ENCODE measurements around the gene KNDC1.
"Not testable (repeated sequence)": the region's sequence is repeated elsewhere in the genome, so short reads cannot be mapped to it uniquely, and the experiment has no call there.

Gene KNDC1

DNA sequence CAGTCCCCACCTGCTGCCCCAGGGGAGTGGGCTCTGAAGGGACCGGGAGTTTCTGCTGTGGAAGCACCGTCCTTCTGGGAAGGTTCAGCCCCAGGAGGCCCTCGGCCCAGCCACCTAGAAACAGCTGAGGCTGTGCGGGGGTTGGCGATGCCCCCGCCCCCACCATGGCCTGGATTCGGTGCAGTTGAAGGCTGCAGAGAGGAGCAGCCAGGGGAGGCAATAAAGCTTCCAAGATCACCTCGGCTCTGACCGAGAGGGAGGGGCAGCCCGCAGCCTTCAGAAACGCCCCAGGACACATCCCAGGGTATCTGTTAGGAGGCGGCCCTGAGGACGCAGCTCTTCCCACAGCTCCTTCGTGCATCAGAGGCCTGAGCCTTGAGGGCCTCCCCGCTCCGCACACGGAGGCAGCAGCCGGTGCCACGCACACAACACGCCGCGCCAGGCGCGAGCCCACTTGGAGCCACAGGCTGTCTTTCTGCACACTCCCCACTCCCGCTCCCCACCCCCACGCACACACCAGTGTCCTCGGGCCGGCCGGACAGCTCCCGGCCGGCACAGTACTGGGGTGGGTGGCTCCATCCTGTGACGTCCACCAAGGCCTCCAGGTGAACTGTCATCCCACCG, 1.6 kb downstream of the KNDC1 start:
- no peak for DNase-seq (ENCODE audit: low read depth)

DNA sequence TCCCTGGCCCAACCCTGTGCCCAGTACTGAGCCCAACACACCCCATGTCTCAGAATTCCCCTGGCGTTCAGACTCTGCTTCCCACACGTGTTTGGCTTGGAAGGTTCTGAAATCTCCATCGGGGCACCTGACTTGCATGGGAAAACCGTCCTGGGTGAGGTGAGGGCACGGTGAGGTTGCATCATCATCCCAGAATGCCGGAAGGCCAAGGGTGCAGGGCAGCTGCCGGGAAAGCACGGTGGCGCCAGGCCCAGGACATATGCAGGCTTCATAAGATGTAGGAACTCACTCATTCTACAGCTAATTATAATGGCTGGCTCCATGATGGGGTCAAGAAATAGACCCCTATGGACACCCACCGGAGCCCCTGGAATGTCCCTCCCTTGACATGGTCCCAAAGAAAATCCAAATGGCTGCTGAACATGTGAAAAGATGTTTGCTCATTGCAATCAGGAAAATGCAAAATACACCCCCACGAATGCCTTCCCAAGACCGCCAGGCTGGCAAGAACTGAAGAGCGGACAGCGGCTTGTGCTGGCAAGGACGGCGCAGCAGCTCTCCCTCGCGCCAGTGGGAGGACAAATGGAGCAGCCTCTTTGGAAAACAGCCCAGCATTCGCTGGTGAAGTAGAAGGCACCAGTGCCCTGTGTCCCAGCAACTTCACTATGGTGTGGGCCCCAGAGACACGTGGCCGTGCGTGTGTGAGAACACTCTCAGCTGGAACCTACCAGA, 2.3 kb downstream of the KNDC1 start:
- no peak for DNase-seq (ENCODE audit: low read depth)

DNA sequence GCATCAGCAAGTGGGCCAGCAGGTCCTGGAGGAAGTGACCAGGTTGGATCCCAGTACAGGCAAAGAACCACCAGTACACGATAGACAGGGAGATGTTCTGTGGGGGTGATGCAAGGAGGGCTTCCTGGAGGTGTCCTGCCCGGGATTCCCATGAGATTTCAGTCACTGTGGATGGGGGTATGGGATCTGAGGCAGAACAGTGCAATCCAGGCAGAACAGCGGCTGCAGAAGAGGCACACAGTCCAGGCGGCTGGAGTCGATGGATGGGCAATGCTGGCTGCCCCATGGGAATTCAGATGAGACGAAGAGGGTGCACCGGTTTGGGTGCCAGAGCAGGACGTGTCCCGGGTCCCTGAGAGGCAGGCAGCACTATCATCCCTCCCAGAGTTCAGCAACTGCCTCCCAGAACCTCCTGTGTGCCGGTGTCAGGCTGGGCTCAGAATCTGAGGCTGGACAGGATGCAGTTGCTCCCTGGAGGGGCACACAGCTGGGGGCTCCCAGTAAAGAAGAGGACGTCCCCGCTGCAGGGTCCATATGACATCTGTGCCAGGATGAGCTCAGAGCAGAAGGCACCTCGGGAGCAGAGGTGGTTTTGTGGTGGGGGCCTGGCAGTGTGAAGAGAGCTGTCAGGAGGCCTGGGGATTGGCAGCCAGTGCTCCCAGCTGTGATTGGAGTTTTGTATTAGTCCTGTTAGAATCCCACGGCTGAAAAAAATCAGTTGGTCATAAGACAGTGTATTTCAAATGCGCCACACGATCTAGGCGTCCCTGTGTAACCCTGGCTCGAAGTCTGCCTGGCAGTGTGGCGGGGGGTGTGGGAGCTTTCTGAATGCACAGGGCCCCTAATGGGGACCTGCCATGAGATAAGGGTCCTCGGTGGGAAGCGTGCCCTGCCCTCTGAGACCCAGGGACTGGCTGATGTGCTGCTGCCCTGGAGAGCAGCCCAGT, 3.2 kb downstream of the KNDC1 start:
- DNase-seq (ENCODE audit: low read depth), result no peak

DNA sequence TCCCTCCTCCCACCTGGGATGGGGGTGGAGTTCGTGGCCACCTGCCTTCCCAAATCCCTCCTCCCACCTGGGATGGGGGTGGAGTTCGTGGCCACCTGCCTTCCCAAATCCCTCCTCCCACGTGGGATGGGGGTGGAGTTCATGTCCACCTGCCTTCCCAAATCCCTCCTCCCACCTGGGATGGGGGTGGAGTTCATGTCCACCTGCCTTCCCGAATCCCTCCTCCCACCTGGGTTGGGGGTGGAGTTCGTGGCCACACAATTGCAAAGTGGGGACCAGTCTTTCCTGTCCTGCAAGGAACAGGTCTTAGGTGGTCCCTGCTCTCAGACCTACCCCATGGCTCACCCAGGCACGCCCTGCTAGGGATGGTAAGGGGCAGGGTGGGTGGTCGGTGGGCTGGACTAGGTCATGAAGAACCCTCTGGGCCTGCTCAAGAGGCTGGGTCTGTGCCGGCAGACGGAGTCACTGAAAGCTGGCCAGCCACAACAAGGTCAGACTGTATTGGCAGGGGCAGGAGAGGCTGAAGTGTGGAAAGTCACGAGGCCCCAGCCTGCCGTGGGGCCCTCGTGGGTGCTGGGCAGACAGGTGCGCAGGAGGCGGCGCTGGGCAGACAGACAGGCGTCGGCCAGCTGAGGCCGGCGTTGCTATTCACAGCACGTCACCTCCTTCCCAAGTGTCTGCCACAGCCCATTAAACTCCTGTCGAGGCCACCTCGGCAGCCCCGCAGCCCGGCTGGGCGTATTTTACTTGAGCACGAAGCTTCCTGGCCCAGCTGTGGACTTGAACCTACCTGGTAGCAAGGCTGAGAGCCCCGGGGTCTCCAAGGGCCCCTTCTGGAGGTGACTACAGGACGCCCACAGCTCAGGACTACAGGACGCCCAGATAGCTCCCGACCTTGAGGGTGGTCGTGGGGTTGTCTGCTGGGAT, 4.1 kb downstream of the KNDC1 start:
- no peak for DNase-seq (ENCODE audit: low read depth)

DNA sequence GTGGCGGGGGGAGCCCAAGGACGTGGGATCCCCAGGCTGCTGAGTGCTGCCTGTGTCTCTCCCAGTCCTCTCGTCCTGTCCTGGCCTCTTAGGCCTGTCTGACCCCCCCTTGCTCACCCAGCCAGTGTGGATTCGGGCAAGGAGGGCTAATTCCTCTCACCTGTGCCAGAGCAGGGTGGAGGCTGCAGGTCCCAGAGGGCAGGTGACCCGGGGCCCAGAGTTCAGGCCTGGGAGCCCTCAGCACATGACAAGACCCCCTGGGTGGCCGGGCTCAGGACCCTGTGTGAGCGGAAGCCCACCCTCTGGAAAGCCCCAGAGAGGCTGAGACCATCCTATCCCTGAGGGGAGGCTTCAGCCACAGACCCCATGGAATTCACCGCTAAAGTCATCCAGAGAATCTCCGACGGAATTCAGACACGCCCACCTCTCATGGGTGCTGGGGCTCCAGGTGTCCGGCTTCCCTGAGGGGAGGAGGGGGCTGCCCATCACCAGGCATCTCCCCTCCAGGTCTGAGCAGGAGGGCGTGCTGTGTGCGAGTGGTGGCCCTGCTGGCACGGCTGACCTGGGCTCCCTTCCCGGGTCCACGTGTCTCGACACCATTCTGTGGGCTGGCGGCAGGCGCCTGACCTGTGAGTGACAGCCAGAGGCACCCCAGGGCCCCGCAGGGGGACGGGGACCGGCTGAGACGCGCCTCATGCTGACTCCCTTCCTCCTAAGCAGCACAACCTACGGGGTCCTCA, 5.0 kb downstream of the KNDC1 start:
- DNase-seq (ENCODE audit: low read depth), result no peak

DNA sequence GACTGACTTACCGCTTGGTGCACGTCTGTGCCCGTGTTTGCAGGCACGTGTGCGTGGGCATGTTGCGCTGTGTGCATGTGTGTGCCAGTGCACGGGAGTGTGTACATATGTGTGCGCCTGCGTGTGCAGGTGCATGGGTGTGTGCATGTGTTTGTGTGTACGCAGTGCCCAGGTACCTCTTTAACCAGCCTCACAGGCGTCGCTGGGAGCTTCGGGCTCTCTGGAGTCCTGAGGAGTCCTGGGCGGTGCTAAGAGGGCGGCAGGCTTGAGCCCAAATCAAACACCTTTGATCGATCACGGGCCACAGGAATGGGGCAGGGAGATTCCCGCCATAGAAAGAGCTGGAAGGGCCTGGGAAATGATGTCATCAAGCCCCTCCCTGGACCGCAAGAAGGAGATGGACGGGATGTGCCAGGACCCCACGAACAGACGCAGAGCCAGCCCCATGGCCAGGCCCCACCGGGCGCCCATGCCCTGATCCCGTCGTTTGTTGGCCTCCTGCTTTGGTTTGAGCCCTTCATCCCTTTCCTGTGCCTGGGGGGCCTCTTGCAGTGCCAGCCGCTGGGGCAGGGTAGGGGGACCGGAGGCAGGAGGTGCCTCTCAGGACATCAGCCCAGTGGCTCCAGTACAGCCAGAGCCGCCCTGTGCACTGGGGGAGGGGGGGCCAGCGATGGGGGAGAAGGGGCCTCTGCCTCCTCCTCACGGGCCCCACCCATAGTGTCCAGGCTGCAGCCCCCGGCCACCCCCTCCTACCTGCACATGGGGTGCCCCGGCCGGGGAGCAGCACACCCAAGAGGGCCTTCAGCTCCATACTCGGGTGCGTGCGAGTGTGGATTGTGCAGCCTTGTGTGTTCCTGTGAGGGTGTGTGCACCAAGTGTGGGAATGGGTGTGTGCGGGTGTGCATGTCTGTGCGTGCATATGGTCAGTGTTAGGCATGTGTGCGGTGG, 5.8 kb downstream of the KNDC1 start:
- no peak for DNase-seq (ENCODE audit: low read depth)

DNA sequence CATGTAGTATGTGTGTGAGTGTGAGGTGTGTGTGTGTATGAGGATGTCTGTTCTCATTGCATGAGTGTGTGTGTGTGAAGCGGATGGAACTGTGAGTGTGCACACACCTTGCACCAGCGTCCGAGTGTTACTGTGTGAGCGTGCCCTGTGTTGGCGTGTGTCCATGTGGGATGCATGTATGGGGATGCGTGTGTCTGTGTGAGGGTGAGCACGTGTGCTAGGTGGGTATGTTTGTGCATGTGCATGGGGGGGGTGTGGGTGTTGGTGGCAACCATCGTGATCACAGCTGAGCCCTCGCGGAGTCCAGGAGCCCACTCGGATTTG, 6.4 kb downstream of the KNDC1 start:
- no peak for DNase-seq (ENCODE audit: low read depth)

DNA sequence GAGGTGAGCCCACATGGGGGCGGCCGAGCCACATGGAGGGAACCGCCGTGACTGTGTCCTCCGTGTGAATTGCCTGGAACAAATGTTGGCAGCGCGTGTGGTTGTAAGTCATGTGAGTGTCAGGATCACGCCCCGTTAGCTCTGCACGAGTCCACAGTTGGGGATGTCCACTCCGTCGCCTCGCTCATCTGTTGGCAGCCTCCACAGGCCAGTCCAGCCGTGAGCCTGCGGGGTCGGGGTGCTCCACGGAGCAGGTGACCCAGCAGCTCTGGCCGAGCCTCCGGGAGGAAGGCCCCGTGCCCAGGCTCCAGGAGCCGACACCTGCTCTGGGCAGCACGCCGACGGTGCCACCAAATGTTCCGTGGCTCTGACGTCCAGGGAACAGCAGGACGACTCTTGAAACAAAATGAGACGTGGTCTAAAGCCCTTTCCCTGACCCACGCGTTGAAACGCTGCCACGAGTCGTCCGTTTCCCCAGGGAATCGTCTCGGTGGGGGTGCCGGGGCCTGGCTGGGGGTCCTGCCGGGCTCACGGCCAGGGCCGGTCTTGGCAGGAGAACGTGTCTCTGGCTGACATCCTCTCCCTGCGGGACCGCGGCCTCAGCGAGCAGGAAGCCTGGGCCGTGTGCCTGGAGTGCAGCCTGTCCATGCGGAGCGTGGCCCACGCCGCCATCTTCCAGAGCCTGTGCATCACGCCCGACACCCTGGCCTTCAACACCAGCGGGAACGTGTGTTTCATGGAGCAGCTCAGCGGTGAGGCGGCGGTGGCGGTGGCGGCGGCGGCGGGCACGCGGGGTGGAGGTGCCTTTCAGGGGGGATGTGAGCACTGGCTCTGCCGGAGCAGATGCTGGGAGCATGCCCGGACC, 7.0 kb downstream of the KNDC1 start:
- DNase-seq (ENCODE audit: low read depth), result no peak

DNA sequence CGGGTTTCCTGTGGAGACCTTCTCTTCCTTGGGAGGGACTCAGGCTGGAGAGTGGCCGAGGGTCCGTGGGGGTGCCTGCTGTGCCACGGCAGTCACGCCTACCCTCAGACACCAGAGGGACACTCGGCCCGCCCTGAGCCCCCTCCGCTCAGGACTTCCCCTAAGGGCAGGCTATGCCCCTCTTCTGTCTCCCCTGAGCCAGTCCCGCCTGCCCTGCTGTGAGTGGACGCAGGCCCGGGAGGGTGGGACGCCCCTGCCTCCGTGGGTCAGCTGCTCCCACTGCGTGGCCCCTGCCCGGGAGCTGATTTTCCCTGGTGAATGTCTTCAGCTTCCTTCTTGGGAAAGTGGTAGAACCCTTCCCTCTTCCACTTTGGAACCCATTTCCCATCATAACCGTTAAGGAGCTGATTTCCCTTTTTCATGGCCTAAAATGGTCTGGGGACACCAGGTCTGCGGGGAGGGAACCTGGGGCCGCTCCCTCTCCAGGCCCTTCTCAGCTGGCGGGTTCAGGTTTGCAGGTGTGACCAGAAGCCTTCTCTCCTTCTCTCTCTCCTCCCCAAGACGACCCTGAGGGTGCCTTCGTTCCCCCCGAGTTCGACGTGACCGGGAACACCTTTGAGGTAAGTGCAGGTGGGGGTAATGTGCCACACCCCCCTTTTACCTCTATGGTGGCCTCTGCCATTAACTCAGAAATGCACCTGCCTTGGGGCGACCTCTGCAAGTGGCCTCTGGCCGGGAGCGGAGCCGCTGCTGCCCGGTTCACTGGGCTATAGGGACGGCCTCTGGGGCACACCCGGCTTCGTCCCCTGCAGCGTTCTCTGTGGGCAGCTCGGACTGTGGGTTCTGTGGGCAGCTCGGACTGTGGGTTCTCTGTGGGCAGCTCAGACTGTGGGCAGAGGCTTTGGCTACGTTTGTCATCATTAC, 7.9 kb downstream of the KNDC1 start:
- no peak for DNase-seq (ENCODE audit: low read depth)

DNA sequence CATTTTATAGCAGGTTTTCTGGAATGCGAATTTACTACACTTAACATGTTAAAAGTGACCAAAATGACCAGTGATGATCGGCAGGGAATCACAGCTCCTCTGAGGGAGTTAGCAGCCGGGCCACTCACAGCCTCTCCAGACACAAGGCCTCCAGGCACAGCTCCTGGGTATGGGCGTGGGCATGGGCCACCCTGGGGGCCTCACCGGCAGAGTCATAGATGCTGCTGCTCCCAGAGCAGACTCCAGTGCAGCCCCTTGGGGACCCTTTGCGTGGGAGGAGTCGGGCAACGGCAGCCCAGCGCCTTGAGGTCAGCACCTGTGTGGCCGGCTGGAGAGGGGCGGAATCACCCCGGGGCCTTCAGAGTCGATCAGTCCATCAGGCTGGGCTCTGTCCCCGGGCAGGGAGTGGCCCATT, 8.6 kb downstream of the KNDC1 start:
- DNase-seq (ENCODE audit: low read depth), result no peak

DNA sequence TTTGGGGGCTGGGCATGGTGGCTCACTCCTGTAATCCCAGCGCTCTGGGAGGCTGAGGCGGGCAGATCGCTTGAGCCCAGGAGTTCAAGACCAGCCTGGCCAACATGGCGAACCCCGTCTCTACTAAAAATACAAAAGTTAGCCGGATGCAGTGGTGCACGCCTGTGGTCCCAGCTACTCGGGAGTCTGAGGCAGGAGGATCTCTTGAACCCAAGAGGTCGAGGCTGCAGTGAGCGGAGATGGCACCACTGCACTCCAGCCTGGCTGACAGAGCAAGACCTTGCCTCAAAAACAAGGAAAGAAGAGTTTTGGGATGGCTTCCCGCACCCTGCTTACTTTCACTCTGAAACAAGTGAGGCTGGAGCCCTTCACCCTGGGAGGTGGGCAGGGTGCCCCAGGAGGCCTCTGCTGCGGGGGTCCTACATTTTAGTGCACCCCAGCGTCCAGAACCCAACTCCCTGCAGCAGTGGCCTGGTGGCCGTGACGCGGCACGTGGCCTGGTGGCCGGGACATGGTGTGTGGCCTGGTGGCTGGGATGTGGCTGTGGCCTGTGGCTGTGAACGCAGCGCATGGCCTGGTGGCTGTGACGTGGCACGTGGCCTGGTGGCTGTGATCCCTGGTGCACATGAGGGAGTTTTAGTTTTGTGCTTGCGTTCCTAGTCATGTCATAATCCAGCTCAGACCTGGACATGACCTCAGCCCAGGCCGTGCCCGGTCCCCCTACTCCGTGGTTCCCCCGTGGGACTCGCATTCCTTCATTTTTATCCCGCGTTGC, 9.3 kb downstream of the KNDC1 start:
- DNase-seq (ENCODE audit: low read depth), result no peak

DNA sequence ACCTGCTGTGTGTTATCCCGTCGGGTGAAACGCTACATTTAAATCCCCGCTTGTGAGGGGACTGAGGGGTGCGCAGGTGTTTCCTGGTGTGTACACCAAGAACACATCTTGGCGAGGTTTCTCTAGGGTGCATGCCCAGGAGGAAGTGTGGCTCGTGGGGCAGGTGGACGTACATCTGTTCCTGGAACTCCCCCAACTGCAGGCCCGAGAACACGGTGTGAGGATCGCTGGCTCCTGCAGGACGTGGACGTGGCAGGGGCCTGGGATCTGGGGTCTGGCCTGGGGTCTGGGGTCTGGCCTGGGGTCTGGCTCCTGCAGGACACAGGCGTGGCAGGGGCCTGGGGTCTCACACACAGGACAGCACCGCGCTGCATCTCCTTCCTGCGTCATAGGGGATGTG, 10.1 kb downstream of the KNDC1 start:
- DNase-seq (ENCODE audit: low read depth), result no peak

DNA sequence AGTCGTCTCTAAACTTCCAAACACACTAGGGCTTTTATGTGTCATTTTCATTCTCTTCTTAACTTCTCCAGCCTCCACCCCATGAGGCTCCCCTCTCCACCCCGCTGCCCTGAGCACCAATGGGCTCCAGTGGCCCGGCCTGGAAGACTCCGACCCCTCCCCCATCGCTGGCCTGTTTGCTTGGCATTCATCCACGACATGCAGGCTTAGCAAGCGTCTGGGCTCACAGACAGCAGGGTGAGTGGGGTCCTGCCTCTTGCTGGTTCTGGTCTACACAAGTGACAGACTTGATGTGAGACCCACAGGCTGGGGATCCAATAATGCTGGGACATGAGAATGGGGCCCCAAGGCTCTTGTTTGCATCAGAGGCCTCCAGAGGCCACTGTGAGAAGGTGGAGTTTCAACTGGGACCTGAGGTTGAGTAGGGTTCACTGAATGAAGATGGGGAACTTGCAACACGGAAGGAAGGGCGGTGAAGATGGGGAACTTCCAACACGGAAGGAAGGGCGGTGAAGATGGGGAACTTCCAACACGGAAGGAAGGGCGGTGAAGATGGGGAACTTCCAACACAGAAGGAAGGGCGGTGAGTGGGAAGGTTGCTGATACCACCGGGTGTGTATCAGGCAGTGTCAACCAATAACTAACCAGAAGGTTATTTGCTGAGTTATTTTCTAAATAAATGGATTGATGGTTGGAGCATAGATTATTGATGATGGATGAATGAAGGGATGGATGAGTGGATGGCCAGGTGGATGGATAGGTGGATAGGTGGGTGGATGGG, 14.0 kb downstream of the KNDC1 start:
- DNase-seq (ENCODE audit: low read depth), result no peak

DNA sequence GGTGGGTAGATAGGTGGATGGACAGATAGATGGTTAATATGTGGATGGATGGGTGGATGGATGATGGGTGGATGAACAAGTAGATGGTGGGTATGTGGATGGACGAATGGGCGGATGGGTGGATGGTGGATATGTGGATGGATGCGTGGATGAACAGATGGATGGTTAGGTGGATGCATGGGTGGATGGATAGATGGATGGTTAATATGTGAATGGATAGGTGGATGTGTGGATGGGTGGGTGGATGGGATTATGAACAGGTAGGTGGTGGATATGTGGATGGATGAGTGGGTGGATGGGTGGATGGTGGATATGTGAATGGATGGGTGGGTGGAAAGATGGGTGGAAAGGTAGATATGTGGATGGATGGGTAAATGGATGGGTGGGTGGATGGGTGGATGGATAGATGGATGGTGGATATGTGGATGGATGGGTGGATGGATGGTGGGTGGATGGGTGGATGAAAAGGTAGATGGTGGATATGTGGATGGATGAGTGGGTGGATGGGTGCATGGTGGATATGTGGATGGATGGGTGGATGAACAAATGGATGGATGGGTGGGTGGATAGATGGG, 14.8 kb downstream of the KNDC1 start:
- no peak for DNase-seq (ENCODE audit: low read depth)

DNA sequence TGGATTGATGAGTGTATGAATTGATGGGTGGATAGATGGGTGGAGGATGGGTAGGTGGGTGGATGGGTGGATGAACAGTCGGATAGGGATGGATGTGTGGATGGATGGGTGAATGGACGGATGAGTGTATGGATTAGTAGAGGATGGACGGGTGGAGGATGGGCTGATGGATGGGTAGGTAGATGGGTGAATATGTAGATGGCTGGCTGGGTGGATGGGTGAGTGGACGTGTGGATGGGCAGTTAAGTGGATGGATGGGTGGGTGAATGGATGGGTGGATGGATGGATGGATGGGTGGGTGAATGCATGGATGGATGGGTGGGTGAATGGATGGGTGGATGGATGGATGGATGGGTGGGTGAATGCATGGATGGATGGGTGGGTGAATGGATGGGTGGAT, 15.6 kb downstream of the KNDC1 start:
- not testable (repeated sequence) for DNase-seq (ENCODE audit: low read depth)

DNA sequence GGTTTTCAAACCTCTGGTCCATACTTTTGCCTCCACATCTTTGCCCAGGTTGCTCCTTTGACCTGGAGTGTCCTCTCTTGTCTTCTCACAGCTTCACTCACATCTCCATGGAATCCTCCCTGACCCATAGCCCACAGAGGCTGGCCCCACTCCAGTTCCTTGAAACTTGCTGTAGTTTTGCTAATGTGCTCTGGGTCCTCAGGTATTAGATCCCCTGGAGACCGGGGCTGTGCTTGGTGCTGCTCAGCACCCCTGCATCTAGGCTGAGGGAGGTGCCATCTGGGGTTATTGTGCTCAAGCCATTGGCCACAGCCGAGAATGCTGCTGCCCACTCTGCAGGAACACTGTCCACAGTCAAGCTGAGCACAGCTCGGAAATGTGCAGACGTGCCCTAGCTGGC, 16.5 kb downstream of the KNDC1 start:
- DNase-seq (ENCODE audit: low read depth), result no peak
